PC-9 (cell line): ENCODE data around the gene INHA. TPM values are rescaled to one million over a fixed set of nuclear protein-coding genes. Genes with fewer than 3 reads are reported as not detected.

Source experiments
- BruUV-seq: library from RNA; stranded (reverse); fragments of 400-500 nt; replicated peaks from 2 replicates; lab custom pipeline; 2021; lab: Mats Ljungman, UMichigan
- CTCF ChIA-PET: fragments of 300-600 bp; sonication (Branson Sonifier 250); formaldehyde crosslinking; loops from one replicate; lab custom pipeline; 2022; ENCODE audit warnings: antibody characterized with exemption; lab: Charles Lee
- POLR2A ChIA-PET: fragments of 300-600 bp; sonication (Branson Sonifier 250); formaldehyde crosslinking; loops from one replicate; lab custom pipeline; 2022; ENCODE audit warnings: antibody characterized with exemption; ENCODE audit not compliant: unreplicated experiment; lab: Charles Lee
- DNase-seq, 2 experiments: peaks; one replicate each; pipeline versions ENCODE4 v3.0.0 to v3.0.0-alpha.2; 2015 to 2022; ENCODE audit warnings: mixed read lengths in 1 of 2
- H2AFZ ChIP-seq: fragments of 200-600 bp; sonication (generic); 2 replicates; pipeline ENCODE4 v1.8.1; 2017; ENCODE audit warnings: antibody characterized with exemption
- H3F3A ChIP-seq: fragments of 200-600 bp; sonication (generic); 2 replicates; pipeline ENCODE4 v1.8.1; 2017; ENCODE audit warnings: antibody characterized with exemption, mild to moderate bottlenecking, low read depth; ENCODE audit not compliant: insufficient read depth
- H3K27ac ChIP-seq: fragments of 200-600 bp; sonication (generic); 2 replicates; pipeline ENCODE4 v1.6.1; 2016; ENCODE audit warnings: mixed run types
- H3K27me3 ChIP-seq: fragments of 200-600 bp; sonication (generic); 2 replicates; pipeline ENCODE4 v1.6.1; 2016; ENCODE audit warnings: low read depth, mixed run types; ENCODE audit not compliant: insufficient read depth
- H3K36me3 ChIP-seq: fragments of 200-600 bp; sonication (generic); 2 replicates; pipeline ENCODE4 v1.6.1; 2016; ENCODE audit warnings: low read depth, mixed run types
- H3K4me1 ChIP-seq: fragments of 200-600 bp; sonication (generic); replicated peaks from 2 replicates; pipeline ENCODE4 v1.6.1; 2016; ENCODE audit warnings: mixed run types; ENCODE audit not compliant: insufficient read depth
- H3K4me2 ChIP-seq: fragments of 200-600 bp; sonication (generic); 2 replicates; pipeline ENCODE4 v1.6.1; 2017; ENCODE audit warnings: mixed run types
- H3K4me3 ChIP-seq: fragments of 200-600 bp; sonication (generic); 2 replicates; pipeline ENCODE4 v1.6.1; 2016; ENCODE audit warnings: mixed run types
- H3K79me2 ChIP-seq: fragments of 200-600 bp; sonication (generic); 2 replicates; pipeline ENCODE4 v1.6.1; 2017; ENCODE audit warnings: low read depth, mixed run types
- H3K9me2 ChIP-seq: fragments of 200-600 bp; sonication (generic); 2 replicates; pipeline ENCODE4 v1.8.1; 2017; ENCODE audit warnings: mild to moderate bottlenecking; ENCODE audit not compliant: insufficient read depth
- H3K9me3 ChIP-seq: fragments of 200-600 bp; sonication (generic); 2 replicates; pipeline ENCODE4 v1.8.1; 2016; ENCODE audit warnings: low read depth; ENCODE audit not compliant: insufficient read depth
- H4K20me1 ChIP-seq: fragments of 200-600 bp; sonication (generic); 2 replicates; pipeline ENCODE4 v1.8.1; 2017; ENCODE audit not compliant: insufficient read depth
- CTCF ChIP-seq: fragments of 200-600 bp; sonication (generic); conservative IDR thresholded peaks from 2 replicates; pipeline ENCODE4 v1.6.1; 2017; ENCODE audit warnings: mixed run types, antibody characterized with exemption, mild to moderate bottlenecking, moderate library complexity
- EZH2 ChIP-seq: fragments of 200-600 bp; sonication (generic); IDR thresholded peaks from 2 replicates; pipeline ENCODE4 v1.8.0; 2017; ENCODE audit warnings: antibody characterized with exemption, low read depth
- intact Hi-C: fragments of 100-400 bp; cut with micrococcal nuclease; formaldehyde crosslinking; loops from one replicate; pipeline ENCODE4 v1.10.0; 2022; ENCODE audit not compliant: unreplicated experiment
- microRNA-seq: library from miRNA; unstranded; fragments of <30 nt; microRNA quantifications from one replicate; pipeline ENCODE4 v1.2.0, GENCODE V29; 2021; ENCODE audit warnings: borderline number of aligned reads, borderline replicate concordance
- total RNA-seq: library from RNA; stranded (reverse); gene quantifications from 2 replicates; pipeline ENCODE4 v1.2.3, GENCODE V29; 2021

The INHA gene
- total RNA-seq, 1 experiment from 2014 or later, result 5.2 TPM

GRCh38 chr2:219624565-219624964, 52.5 kb downstream of the INHA start:
- ChIA-PET POLR2A (no interaction called here), CTCF (no interaction called here)
- H3F3A ChIP-seq, result 0 out of 2 replicates have a peak, but pooled peaks cover 5% of the 10 kb centered on the region
- H4K20me1 ChIP-seq, result no peaks in the 10 kb centered on the region
- no peaks in the 10 kb centered on the region for H3K36me3 ChIP-seq
- H3K27me3 ChIP-seq, result no peaks in the 10 kb centered on the region
- no peak overlapping the region for H3K4me3 ChIP-seq
- no peaks in the 10 kb centered on the region for H3K79me2 ChIP-seq
- H3K4me1 ChIP-seq, result no peaks in the 10 kb centered on the region
- H2AFZ ChIP-seq, result no peak overlapping the region
- H3K9me2 ChIP-seq, result no peaks in the 10 kb centered on the region
- no peak for TF ChIP-seq CTCF
- TF ChIP-seq EZH2, result no peak
- H3K4me2 ChIP-seq, result no peak overlapping the region
- DNase-seq, result no peak
- BruUV-seq, result no TSS peak
- intact Hi-C loops, result no loop called here
- H3K9me3 ChIP-seq, result no peaks in the 10 kb centered on the region
- no peak overlapping the region for H3K27ac ChIP-seq

- H3K9me2 ChIP-seq, result no peaks in the 10 kb centered on the region
- 0 out of 2 replicates have a peak, but pooled peaks cover 5% of the 10 kb centered on the region for H3F3A ChIP-seq
- CTCF ChIA-PET, result no interaction called here
- no peak overlapping the region for H3K4me2 ChIP-seq
- no peaks in the 10 kb centered on the region for H3K9me3 ChIP-seq
- no peaks in the 10 kb centered on the region for H4K20me1 ChIP-seq
- H3K4me3 ChIP-seq, result no peak overlapping the region
- H3K27me3 ChIP-seq, result no peaks in the 10 kb centered on the region
- no TSS peak for BruUV-seq
- no peak for DNase-seq
- H3K27ac ChIP-seq, result no peak overlapping the region
- no peaks in the 10 kb centered on the region for H3K36me3 ChIP-seq
- H3K79me2 ChIP-seq, result no peaks in the 10 kb centered on the region
- intact Hi-C loops, result no loop called here
- H2AFZ ChIP-seq, result no peak overlapping the region
- TF ChIP-seq CTCF (no peak), EZH2 (no peak)
- H3K4me1 ChIP-seq, result no peaks in the 10 kb centered on the region
- POLR2A ChIA-PET, result no interaction called here
These were observed 53.1 kb downstream of the INHA start for GRCh38 chr2:219625179-219625578.

Small RNAs within 50 kb of the gene (microRNA-seq; reads per million reads assigned to microRNA genes)
- gene MIR3132, result not detected

Other genes with a start within 250 kb of the INHA start
- gene RESP18, start 239.6 kb upstream of the INHA start, total RNA-seq, result not detected in 2 replicates
- gene DNPEP, start 184.4 kb upstream of the INHA start, total RNA-seq, result 99.1 and 107 TPM in 2 replicates
- 0.60 TPM in 1 of 2 replicates, not detected in the other for gene DES, start 153.9 kb upstream of the INHA start, total RNA-seq
- 46.8 and 55.8 TPM in 2 replicates for gene SPEG, start 137.5 kb upstream of the INHA start, total RNA-seq
- 44.7 and 57.2 TPM in 2 replicates for gene GMPPA, start 73.4 kb upstream of the INHA start, total RNA-seq
- gene ASIC4, start 57.8 kb upstream of the INHA start, total RNA-seq, result 0.22 and 0.30 TPM in 2 replicates
- 78.2 and 89.7 TPM in 2 replicates for gene CHPF, start 28.5 kb upstream of the INHA start, total RNA-seq
- gene TMEM198, start 28.3 kb upstream of the INHA start, total RNA-seq, result 3.6 and 5.8 TPM in 2 replicates
- 110 and 161 TPM in 2 replicates for gene OBSL1, start 771 bp upstream of the INHA start, total RNA-seq
- gene STK11IP, start 25.5 kb downstream of the INHA start, total RNA-seq, result 40.6 and 42.5 TPM in 2 replicates
- 7.3 and 9.0 TPM in 2 replicates for gene SLC4A3, start 55.3 kb downstream of the INHA start, total RNA-seq